K562 (cell line): ENCODE results near the gene RNGTT. TPM values are rescaled to one million over a fixed set of nuclear protein-coding genes. Genes with fewer than 3 reads are reported as not detected.

Experiments
- ATAC-seq: fragments of 200-7000 bp; cut with Tn5 transposase; 3 replicates; pipeline ENCODE4 v1.9.1; 2020; ENCODE audit warnings: moderate library complexity
- BruUV-seq: library from RNA; stranded (reverse); fragments of 400-500 nt; replicated peaks from 2 replicates; lab custom pipeline; 2021; lab: Mats Ljungman, UMichigan
- CTCF ChIA-PET: fragments of 300-600 bp; formaldehyde crosslinking; extraction: SDS; loops from one replicate; lab custom pipeline; 2021; ENCODE audit warnings: low intra/inter-chr PET ratio; lab: Yijun Ruan, JAX
- POLR2A ChIA-PET: fragments of 300-600, 350-650 bp; sonication (Branson Sonifier 250); formaldehyde crosslinking; extraction: SDS; loops from one replicate; lab custom pipeline; 2021; ENCODE audit warnings: antibody characterized with exemption, inconsistent platforms; lab: Yijun Ruan, JAX
- DNase-seq, 4 experiments: peaks; one replicate each; pipeline versions ENCODE4 v3.0.0 to v3.0.0-alpha.2; 2011 to 2018; ENCODE audit warnings: low spot score in 3 of 4, mixed read lengths in 3 of 4; ENCODE audit errors: extremely low read depth in 1 of 4
- FAIRE-seq: peaks from 2 replicates; lab custom pipeline; 2011; peaks lifted over from hg19 to GRCh38; lab: Jason Lieb, UNC
- H2AFZ ChIP-seq: 2 replicates; pipeline ENCODE4 v1.6.0; 2011; ENCODE audit warnings: low read depth, low read length, control low read depth, inconsistent platforms
- H3K27ac ChIP-seq: fragments of 200-600 bp; 3 replicates; pipeline ENCODE4 v1.8.0; 2011; ENCODE audit warnings: low read depth, mild to moderate bottlenecking, control low read depth, inconsistent platforms, low read length, moderate library complexity, mixed read lengths; ENCODE audit errors: extremely low read depth
- H3K27me3 ChIP-seq, 2 experiments: fragments of 300-600 bp in 1 of 2; 2 replicates in 1 of 2; 3 replicates in 1 of 2; pipeline versions ENCODE4 v1.6.0 to v1.8.0; 2011; ENCODE audit warnings: inconsistent platforms in 2 of 2, low read length in 2 of 2, mild to moderate bottlenecking in 1 of 2, mixed read lengths in 1 of 2, moderate library complexity in 1 of 2; ENCODE audit not compliant: control insufficient read depth in 2 of 2, insufficient read depth in 2 of 2
- H3K36me3 ChIP-seq: fragments of 300-600 bp; 3 replicates; pipeline ENCODE4 v1.8.0; 2011; ENCODE audit warnings: mild to moderate bottlenecking, low read length, inconsistent platforms; ENCODE audit not compliant: control insufficient read depth, insufficient read depth
- H3K4me1 ChIP-seq, 2 experiments: fragments of 200-600 bp in 1 of 2; replicated peaks in 1 of 2; 2 replicates in 1 of 2; 3 replicates in 1 of 2; pipeline versions ENCODE4 v1.5.1 to v1.8.0; 2011; ENCODE audit warnings: inconsistent platforms in 2 of 2, low read length in 2 of 2, mild to moderate bottlenecking in 1 of 2, mixed read lengths in 1 of 2, moderate library complexity in 1 of 2; ENCODE audit not compliant: control insufficient read depth in 2 of 2, insufficient read depth in 2 of 2
- H3K4me2 ChIP-seq: 2 replicates; pipeline ENCODE4 v1.6.1; 2011; ENCODE audit warnings: low read length, control low read depth, inconsistent platforms, mixed read lengths; ENCODE audit not compliant: insufficient read depth
- H3K4me3 ChIP-seq: fragments of 200-600 bp; sonication (generic), shearing (Covaris generic); 2 replicates; pipeline ENCODE4 v1.5.1; 2016; ENCODE audit warnings: control low read depth, inconsistent platforms
- H3K79me2 ChIP-seq: fragments of 200-600 bp; 3 replicates; pipeline ENCODE4 v1.8.0; 2011; ENCODE audit warnings: low read length, inconsistent platforms; ENCODE audit not compliant: control insufficient read depth, insufficient read depth
- H3K9ac ChIP-seq, 2 experiments: 2 replicates each; pipeline versions ENCODE4 v1.6.0 to v1.6.1; 2011; ENCODE audit warnings: low read depth in 2 of 2, low read length in 2 of 2, control low read depth in 1 of 2, inconsistent platforms in 1 of 2, mild to moderate bottlenecking in 1 of 2, mixed read lengths in 1 of 2; ENCODE audit not compliant: insufficient read depth in 1 of 2
- H3K9me1 ChIP-seq: one replicate; pipeline ENCODE4 v1.6.0; 2011; ENCODE audit warnings: inconsistent platforms, mild to moderate bottlenecking, low read length, moderate library complexity; ENCODE audit not compliant: control insufficient read depth, insufficient read depth
- H3K9me3 ChIP-seq: replicated peaks from 2 replicates; pipeline ENCODE4 v1.5.1; 2011; ENCODE audit warnings: low read depth, low read length, inconsistent platforms; ENCODE audit not compliant: control insufficient read depth, insufficient read depth
- H4K20me1 ChIP-seq: replicated peaks from 2 replicates; pipeline ENCODE4 v1.6.1; 2011; ENCODE audit warnings: low read length, inconsistent platforms, mixed read lengths; ENCODE audit not compliant: control insufficient read depth, insufficient read depth
- PTTG1 ChIP-seq: fragments of 450-650 bp; IDR thresholded peaks from 2 replicates; pipeline ENCODE4 v1.6.1; 2016; ENCODE audit warnings: low read depth, mild to moderate bottlenecking, missing genetic modification characterization, missing compliant biosample characterization
- SMARCA5 ChIP-seq: fragments of 450-650 bp; IDR thresholded peaks from 2 replicates; pipeline ENCODE4 v1.6.1; 2016
- ZNF146 ChIP-seq: IDR thresholded peaks from one replicate; pipeline ENCODE4 v1.6.1; 2018; ENCODE audit warnings: missing compliant biosample characterization; ENCODE audit not compliant: unreplicated experiment
- WGBS: fragments of 100-300 bp; shearing (Covaris generic); methylation state at CpG from one replicate; pipeline ENCODE4 v1.1.6; 2016; ENCODE audit warnings: low coverage, mixed read lengths; ENCODE audit not compliant: insufficient coverage; ENCODE audit errors: missing lambda C conversion rate; 5-methylcytosine and 5-hydroxymethylcytosine counted together
- in situ Hi-C: fragments of 300-500 bp; cut with MboI; formaldehyde crosslinking; loops from 4 replicates; pipeline ENCODE4 v1.15.0; 2018; ENCODE audit warnings: inconsistent platforms, mixed read lengths
- intact Hi-C: fragments of 100-400 bp; cut with micrococcal nuclease; formaldehyde crosslinking; loops from 2 replicates; pipeline ENCODE4 v1.14.2; 2022
- polyA plus RNA-seq, 8 experiments: library from polyadenylated mRNA; depleted of rRNA in 4 of 8; stranded (reverse) in 5 of 8; unstranded in 3 of 8; fragments of >200 nt; fragmentation: Nextera tagmentation in 2 of 8; fragmentation: Illumina TruSeq in 1 of 8; extraction: Ambion mirVana in 2 of 8; extraction: Trizol in 1 of 8; gene quantifications; 2 replicates each; pipeline versions ENCODE4 v1.2.1 to v1.2.3, GENCODE V29; 2011 to 2014; ENCODE audit warnings: inconsistent platforms in 1 of 8, missing spikeins in 1 of 8
- total RNA-seq, 7 experiments: library from RNA; depleted of rRNA in 6 of 7; stranded (reverse); fragments of >200 nt in 6 of 7; fragmentation: Illumina TruSeq in 2 of 7; extraction: Trizol in 2 of 7; gene quantifications; 2 replicates each; pipeline versions ENCODE4 v1.2.1 to v1.2.3, GENCODE V29; 2011 to 2021; ENCODE audit warnings: low replicate concordance in 1 of 7
- TF ChIP-seq, protein P1 (sequence below): fragments of 450-650 bp; conservative IDR thresholded peaks from 2 replicates; pipeline ENCODE4 v1.6.1; 2016; ENCODE audit warnings: missing genetic modification characterization, low read depth, mild to moderate bottlenecking, missing compliant biosample characterization, moderate library complexity

The RNGTT gene
- total and polyA plus RNA-seq, 9 of the 15 experiments (the other 6 are each of a cell fraction or from before 2014, with no cell fraction given): 6.1 to 31.7 (median 19.5) TPM

DNA sequence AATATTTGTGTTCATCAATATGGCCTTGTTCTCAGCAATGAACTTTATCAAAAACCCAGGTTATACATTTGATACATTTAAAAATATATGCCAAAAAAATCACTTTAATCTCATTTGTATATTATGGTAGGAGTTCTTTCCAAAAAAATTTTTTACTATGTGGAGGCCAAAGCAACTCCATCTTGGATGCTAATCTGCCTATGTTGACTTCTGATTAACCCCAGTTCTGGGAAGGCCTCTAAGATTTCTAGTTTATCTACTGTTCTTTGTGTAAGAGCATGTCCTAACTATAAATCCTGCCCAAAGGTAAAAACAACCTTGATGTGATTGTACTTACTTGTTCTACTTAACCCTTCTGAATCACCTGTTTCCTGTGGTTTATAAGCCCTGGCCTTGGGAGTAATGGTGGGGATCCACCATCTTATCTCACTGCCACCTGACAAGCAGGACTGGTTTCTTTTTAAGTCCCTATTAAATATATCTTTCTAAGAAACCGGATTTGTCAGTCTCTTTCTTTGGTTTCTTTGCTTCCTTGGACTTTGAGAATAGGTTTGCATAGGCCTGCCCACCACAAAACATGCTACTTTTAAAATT lies 46.7 kb downstream of the RNGTT start (continued):
- TF ChIP-seq PTTG1: 0 out of 2 replicates have a peak, but pooled peaks have one; percentile 47
- TF ChIP-seq, protein P1, sequence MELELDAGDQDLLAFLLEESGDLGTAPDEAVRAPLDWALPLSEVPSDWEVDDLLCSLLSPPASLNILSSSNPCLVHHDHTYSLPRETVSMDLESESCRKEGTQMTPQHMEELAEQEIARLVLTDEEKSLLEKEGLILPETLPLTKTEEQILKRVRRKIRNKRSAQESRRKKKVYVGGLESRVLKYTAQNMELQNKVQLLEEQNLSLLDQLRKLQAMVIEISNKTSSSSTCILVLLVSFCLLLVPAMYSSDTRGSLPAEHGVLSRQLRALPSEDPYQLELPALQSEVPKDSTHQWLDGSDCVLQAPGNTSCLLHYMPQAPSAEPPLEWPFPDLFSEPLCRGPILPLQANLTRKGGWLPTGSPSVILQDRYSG (tag): 0 out of 2 replicates have a peak, but pooled peaks have one; percentile 51

DNA sequence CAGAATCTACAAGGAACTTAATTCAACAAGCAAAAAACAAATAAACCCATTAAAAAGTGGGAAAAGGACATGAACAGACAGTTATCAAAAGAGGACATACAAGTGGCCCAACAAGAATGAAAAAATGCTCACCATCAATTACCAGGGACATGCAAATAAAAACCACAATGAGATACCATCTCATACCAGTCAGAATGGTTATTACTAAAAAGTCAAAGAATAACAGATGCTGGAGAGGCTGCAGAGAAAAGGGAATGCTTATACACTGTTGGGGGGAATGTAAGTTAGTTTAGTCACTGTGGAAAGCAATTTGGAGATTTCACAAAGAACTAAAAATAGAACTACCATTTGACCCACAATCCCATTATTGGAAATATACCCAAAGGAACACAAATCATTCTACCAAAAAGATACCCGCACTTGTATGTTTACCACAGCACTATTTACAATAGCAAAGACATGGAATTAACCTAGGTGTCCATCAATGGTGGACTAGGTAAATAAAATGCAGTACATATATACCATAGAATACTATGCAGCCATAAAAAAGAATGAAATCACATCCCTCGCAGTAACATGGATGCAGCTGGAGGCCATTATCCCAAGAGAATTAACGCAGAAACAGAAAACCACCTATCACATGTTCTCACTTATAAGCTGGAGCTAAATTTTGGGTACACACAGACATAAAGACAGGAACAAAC lies 48.4 kb downstream of the RNGTT start:
- Histone ChIP-seq H2AFZ (no peak overlapping the region), H3K4me3 (no peak overlapping the region), H3K79me2 (peaks cover 39% of the 10 kb centered on the region; the same call in 2 of the 3 replicates), H3K9me1 (no peaks in the 10 kb centered on the region), H3K9me3 (no peaks in the 10 kb centered on the region), H3K4me2 (no peak overlapping the region)
- no TSS peak for BruUV-seq
- in situ Hi-C loops: no loop called here
- WGBS: 92% methylated on average over 3 of the region's 3 CpGs
- CTCF ChIA-PET: no interaction called here
- intact Hi-C loops: no loop called here
- TF ChIP-seq ZNF146 (CRISPR knock-in tag) (peak; percentile 74), SMARCA5 (no peak)
- TF ChIP-seq, all 486 proteins: peak for 1
- FAIRE-seq (no peak), ATAC-seq (no peak), DNase-seq (no peak)
- H3K4me1 ChIP-seq: no peaks in the 10 kb centered on the region
- no peak overlapping the region for H3K9ac ChIP-seq
- no peaks in the 10 kb centered on the region for H3K27me3 ChIP-seq
- POLR2A ChIA-PET: no interaction called here
- H3K36me3 ChIP-seq: peaks cover 3% of the 10 kb centered on the region; the same call in 2 of the 3 replicates
- no peak overlapping the region for H3K27ac ChIP-seq
- peaks cover 4% of the 10 kb centered on the region; the same call in 1 of the 2 replicates for H4K20me1 ChIP-seq
